Panc1 (cell line): Measurements from ENCODE around the gene RAI14.

Source experiments
- SIN3A ChIP-seq: IDR thresholded peaks from 2 replicates; pipeline ENCODE4 v1.6.1; 2012; ENCODE audit warnings: low read depth, mild to moderate bottlenecking, low read length, moderate library complexity, borderline replicate concordance; ENCODE audit not compliant: insufficient read depth
- TF ChIP-seq, protein P1 (sequence below): fragments of 450-650 bp; IDR thresholded peaks from 2 replicates; pipeline ENCODE4 v1.5.1; 2017; ENCODE audit warnings: mild to moderate bottlenecking
- TF ChIP-seq, protein P2 (sequence below), 2 experiments: IDR thresholded peaks; 2 replicates each; pipeline ENCODE4 v1.6.1; 2011 to 2012; ENCODE audit warnings: low read depth in 2 of 2, control low read depth in 1 of 2, low read length in 1 of 2, mild to moderate bottlenecking in 1 of 2, moderate library complexity in 1 of 2; ENCODE audit not compliant: insufficient read depth in 1 of 2

DNA sequence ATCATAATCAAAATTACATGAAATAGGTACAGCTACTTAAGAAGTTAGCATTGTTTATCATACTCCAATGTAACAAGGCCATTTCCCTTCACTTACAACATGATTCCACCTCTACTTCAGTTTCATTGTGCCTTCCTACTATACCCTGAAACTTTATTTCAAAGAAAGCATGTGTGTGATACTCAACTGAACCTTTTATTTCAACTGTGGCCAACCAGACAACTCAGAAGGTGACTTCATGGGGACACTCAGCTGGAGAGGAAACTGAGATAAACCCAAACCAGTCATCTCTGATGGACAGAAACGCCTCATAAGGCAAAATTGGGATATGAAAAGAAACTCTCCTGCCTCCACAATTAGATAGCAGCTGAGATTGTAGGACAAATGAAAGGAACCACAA is 177.0 kb downstream of the RAI14 start:
- TF ChIP-seq, protein P1, sequence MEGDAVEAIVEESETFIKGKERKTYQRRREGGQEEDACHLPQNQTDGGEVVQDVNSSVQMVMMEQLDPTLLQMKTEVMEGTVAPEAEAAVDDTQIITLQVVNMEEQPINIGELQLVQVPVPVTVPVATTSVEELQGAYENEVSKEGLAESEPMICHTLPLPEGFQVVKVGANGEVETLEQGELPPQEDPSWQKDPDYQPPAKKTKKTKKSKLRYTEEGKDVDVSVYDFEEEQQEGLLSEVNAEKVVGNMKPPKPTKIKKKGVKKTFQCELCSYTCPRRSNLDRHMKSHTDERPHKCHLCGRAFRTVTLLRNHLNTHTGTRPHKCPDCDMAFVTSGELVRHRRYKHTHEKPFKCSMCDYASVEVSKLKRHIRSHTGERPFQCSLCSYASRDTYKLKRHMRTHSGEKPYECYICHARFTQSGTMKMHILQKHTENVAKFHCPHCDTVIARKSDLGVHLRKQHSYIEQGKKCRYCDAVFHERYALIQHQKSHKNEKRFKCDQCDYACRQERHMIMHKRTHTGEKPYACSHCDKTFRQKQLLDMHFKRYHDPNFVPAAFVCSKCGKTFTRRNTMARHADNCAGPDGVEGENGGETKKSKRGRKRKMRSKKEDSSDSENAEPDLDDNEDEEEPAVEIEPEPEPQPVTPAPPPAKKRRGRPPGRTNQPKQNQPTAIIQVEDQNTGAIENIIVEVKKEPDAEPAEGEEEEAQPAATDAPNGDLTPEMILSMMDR: no peak
- TF ChIP-seq, protein P2, sequence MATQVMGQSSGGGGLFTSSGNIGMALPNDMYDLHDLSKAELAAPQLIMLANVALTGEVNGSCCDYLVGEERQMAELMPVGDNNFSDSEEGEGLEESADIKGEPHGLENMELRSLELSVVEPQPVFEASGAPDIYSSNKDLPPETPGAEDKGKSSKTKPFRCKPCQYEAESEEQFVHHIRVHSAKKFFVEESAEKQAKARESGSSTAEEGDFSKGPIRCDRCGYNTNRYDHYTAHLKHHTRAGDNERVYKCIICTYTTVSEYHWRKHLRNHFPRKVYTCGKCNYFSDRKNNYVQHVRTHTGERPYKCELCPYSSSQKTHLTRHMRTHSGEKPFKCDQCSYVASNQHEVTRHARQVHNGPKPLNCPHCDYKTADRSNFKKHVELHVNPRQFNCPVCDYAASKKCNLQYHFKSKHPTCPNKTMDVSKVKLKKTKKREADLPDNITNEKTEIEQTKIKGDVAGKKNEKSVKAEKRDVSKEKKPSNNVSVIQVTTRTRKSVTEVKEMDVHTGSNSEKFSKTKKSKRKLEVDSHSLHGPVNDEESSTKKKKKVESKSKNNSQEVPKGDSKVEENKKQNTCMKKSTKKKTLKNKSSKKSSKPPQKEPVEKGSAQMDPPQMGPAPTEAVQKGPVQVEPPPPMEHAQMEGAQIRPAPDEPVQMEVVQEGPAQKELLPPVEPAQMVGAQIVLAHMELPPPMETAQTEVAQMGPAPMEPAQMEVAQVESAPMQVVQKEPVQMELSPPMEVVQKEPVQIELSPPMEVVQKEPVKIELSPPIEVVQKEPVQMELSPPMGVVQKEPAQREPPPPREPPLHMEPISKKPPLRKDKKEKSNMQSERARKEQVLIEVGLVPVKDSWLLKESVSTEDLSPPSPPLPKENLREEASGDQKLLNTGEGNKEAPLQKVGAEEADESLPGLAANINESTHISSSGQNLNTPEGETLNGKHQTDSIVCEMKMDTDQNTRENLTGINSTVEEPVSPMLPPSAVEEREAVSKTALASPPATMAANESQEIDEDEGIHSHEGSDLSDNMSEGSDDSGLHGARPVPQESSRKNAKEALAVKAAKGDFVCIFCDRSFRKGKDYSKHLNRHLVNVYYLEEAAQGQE (IDR thresholded peaks at IDR 0.05; ENCODE audit: insufficient read depth in 1 of 2, low read depth in 2 of 2, low read length in 1 of 2): no peak
- TF ChIP-seq SIN3A: no peak
